Kidney (tissue), 14 donors: ENCODE measurements around the gene PRR29. TPM values are rescaled to one million over a fixed set of nuclear protein-coding genes. Genes with fewer than 3 reads are reported as not detected.
A peak's percentile ranks its signal among the peaks of the same experiment; 100 is the strongest.

Experiments used
- DNase-seq, 5 donors: peaks; one replicate each; pipeline ENCODE4 v3.0.0-alpha.2; 2013 to 2020
- FAIRE-seq: peaks from 2 replicates; lab custom pipeline; 2012; peaks lifted over from hg19 to GRCh38; lab: Jason Lieb, UNC
- H3K27ac ChIP-seq, 2 donors: one replicate each; pipeline ENCODE4 v1.7.0; 2013; ENCODE audit warnings: low read depth in 2 of 2, low read length in 2 of 2, inconsistent platforms in 1 of 2
- H3K27me3 ChIP-seq: one replicate; pipeline ENCODE4 v1.7.1; 2013; ENCODE audit warnings: low read length, inconsistent platforms; ENCODE audit not compliant: control insufficient read depth, insufficient read depth
- H3K36me3 ChIP-seq, 3 donors: one replicate each; pipeline versions ENCODE4 v1.7.0 to v1.7.1; 2013; ENCODE audit warnings: low read length in 3 of 3, control low read depth in 1 of 3, inconsistent platforms in 1 of 3; ENCODE audit not compliant: insufficient read depth in 3 of 3, control insufficient read depth in 2 of 3
- H3K4me1 ChIP-seq, 3 donors: one replicate each; pipeline versions ENCODE4 v1.7.0 to v1.7.1; 2013; ENCODE audit warnings: low read length in 3 of 3, inconsistent platforms in 1 of 3, low read depth in 1 of 3; ENCODE audit not compliant: control insufficient read depth in 2 of 3, insufficient read depth in 2 of 3
- H3K4me3 ChIP-seq, 3 donors: one replicate each; pipeline versions ENCODE4 v1.7.0 to v1.8.1; 2013; ENCODE audit warnings: low read length in 3 of 3, control low read depth in 1 of 3, inconsistent platforms in 1 of 3
- H3K9ac ChIP-seq, 3 donors: one replicate each; pipeline versions ENCODE4 v1.7.0 to v1.7.1; 2013; ENCODE audit warnings: low read length in 3 of 3, control low read depth in 1 of 3, inconsistent platforms in 1 of 3
- H3K9me3 ChIP-seq, 3 donors: one replicate each; pipeline versions ENCODE4 v1.7.0 to v1.7.1; 2013; ENCODE audit warnings: low read length in 3 of 3, control low read depth in 1 of 3, inconsistent platforms in 1 of 3; ENCODE audit not compliant: control insufficient read depth in 2 of 3, insufficient read depth in 1 of 3
- intact Hi-C: fragments of 100-400 bp; cut with DNase I; formaldehyde crosslinking; loops from one replicate; pipeline ENCODE4 v1.11.1; 2022
- polyA plus RNA-seq: library from polyadenylated mRNA; stranded (reverse); fragments of 350-450 nt; fragmentation: Illumina TruSeq; extraction: RNeasy Lipid Tissue Mini Kit (QIAGEN cat#74804); gene quantifications from one replicate; pipeline ENCODE4 v1.2.3, GENCODE V29; 2014; ENCODE audit warnings: low read depth, low replicate concordance; ENCODE audit not compliant: insufficient read depth
- total RNA-seq: library from RNA; stranded (reverse); fragmentation: NEBNext Ultra II Directional; extraction: Animal tissue kit (Norgen Biotek cat#: 25700); gene quantifications from one replicate; pipeline ENCODE4 v1.2.1, GENCODE V29; 2021
- TF ChIP-seq, protein P1 (sequence below): IDR thresholded peaks from 3 replicates; pipeline ENCODE4 v1.5.1; 2012; ENCODE audit warnings: mild to moderate bottlenecking, moderate library complexity, borderline replicate concordance; ENCODE audit not compliant: insufficient read depth; ENCODE audit errors: extremely low read depth
- donor health status: control.
- donor health status: control.
- donor health status: control.
- donor health status: control.
- donor health status: control.
- donor health status: DM: yes; HTN: yes; CAD: no.
- donor health status: Normal renal cell carcinoma (clear cell type).

PRR29 gene
- total and polyA plus RNA-seq, 2 donors from 2014 or later = 1.2 to 4.4 TPM

DNA sequence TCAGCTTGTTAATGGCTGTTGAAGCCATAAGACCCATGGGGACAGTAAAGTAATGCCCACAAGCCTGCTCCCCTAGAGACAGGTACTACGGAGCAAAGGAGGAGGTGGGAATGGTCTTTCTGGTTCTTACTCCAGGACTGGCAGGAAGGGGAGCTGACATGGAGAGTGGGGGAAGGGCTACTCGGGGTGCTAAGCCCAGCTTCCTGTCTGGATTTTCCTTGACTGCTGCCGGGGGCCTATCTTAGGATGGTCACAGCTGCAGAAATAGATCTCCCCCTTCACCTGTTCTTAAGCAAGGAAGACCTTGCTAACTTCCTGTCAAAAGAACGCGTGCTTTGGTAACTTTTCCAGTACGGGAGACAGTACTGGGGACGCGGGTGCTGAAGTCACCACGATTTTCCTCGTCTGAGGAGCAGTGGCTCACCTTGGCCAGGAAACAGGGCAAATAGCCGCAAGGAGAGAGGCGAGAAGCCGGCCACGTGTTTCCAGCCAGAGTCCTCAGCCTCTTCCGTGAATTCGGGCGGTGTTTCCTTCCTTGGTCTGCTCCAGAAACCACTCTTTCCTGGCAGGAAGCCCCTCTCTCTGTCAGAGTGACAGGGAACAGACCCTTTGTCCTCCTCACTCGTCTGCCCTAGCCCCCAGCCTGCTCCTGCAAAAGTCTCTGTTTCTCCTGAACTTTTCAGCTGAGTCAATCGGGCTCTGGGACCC is 656 bp upstream of the PRR29 start:
- Histone ChIP-seq H3K9ac (no peak overlapping the region), H3K4me3 (peak overlapping the region in 2 of 3 donors; percentile 61 to 69), H3K36me3 (no peaks in the 10 kb centered on the region), H3K27ac (peak overlapping the region in 1 of 2 donors; percentile 3), H3K9me3 (no peaks in the 10 kb centered on the region), H3K27me3 (no peaks in the 10 kb centered on the region), H3K4me1 (peaks cover 0 to 7% (median 0%) of the 10 kb centered on the region in 3 donors)
- TF ChIP-seq, protein P1, sequence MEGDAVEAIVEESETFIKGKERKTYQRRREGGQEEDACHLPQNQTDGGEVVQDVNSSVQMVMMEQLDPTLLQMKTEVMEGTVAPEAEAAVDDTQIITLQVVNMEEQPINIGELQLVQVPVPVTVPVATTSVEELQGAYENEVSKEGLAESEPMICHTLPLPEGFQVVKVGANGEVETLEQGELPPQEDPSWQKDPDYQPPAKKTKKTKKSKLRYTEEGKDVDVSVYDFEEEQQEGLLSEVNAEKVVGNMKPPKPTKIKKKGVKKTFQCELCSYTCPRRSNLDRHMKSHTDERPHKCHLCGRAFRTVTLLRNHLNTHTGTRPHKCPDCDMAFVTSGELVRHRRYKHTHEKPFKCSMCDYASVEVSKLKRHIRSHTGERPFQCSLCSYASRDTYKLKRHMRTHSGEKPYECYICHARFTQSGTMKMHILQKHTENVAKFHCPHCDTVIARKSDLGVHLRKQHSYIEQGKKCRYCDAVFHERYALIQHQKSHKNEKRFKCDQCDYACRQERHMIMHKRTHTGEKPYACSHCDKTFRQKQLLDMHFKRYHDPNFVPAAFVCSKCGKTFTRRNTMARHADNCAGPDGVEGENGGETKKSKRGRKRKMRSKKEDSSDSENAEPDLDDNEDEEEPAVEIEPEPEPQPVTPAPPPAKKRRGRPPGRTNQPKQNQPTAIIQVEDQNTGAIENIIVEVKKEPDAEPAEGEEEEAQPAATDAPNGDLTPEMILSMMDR = no peak
- intact Hi-C loops = no loop called here
- peak in 1 of 5 donors; percentile 55 for DNase-seq
- FAIRE-seq = no peak

DNA sequence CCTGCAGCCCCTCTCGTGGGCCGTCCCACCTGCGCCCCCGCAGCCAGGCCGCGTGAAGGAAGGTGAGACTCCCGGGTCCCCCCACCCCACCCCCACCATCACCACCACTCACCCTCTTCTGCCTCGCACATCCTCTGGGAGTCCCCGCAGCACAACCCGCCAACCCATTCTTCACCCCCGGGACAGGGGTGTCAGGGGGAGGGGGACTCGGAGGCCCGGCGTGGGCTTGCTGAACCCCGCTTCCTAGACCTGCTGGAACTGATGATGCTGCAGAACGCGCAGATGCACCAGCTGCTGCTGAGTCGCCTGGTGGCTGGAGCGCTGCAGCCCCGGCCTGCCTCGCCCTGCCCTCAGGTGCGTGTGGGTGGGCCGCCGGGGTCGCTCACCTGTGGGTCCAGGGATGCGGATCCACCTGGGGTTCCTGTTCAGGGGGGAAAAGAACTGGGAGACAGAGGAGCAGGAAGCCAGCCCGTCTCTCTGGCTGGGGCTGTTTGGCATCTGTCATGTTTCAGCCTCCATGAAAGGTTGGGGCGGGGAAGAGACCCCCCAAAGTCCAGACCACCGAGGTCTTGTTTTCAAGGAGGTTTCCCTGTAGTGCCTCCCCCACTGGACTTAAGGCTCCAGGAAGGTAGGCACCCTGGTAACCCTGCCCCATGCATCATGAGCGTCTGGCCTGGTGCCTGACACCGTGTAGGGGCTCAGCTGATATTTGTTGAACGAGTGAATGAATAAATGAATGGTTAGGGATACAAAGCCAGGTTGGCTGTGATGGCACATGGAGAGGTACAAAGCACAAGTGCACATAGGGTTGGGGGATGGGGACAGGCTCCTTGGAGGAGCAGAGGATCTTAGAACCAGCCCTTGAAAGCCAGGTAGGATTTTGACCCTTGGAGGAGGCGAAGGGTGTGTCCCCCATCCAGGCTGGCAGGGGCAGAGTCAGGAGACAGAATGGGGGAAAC is 849 bp downstream of the PRR29 start:
- TF ChIP-seq, protein P1 = no peak
- peak overlapping the region in 2 of 3 donors; percentile 61 to 69 for H3K4me3 ChIP-seq
- H3K27ac ChIP-seq = no peak overlapping the region
- no peaks in the 10 kb centered on the region for H3K9me3 ChIP-seq
- H3K36me3 ChIP-seq = no peaks in the 10 kb centered on the region
- DNase-seq (peak in 1 of 5 donors; percentile 59), FAIRE-seq (no peak)
- H3K27me3 ChIP-seq = no peaks in the 10 kb centered on the region
- H3K9ac ChIP-seq = no peak overlapping the region
- intact Hi-C loops = no loop called here
- peaks cover 0 to 7% (median 0%) of the 10 kb centered on the region in 3 donors for H3K4me1 ChIP-seq

DNA sequence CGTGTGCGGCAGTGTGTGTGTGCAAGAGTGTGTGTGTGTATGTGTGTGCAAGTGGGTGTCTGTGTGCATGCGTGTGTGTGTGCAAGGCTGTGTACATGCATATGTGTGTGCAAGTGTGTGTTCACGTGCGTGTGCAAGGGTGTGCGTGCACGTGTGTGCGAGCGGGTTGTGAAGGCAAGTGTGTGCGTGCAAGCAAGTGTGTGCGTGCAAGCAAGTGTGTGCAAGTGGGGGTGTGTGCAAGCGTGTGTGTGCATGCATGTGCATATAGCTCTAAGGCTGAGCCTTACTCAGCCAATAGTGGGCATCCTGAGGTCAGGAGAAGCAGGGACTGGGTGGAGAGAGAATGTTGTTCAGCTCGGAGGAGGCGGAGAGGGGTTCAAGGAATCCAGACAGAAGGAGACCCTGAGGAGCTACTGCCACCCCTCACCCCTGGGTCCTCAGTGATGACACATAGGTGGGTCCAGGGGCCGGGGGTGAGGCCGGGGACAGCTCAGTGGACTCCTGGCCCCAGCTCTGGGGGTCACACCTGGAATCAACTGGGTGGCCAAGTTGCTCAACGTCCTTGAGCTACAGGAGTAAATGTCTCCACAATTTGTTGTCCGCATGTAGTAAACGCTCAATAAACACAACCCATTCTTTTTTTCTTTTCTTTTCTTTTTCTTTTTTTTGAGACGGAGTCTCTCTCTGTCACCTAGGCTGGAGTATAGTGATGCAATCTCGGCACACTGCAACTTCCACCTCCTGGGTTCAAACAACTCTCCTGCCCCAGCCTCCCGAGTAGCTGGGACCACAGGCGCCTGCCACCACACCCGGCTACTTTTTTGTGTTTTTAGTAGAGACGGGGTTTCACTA is 1.8 kb downstream of the PRR29 start:
- no peaks in the 10 kb centered on the region for H3K9me3 ChIP-seq
- H3K27me3 ChIP-seq = no peaks in the 10 kb centered on the region
- FAIRE-seq = no peak
- H3K4me3 ChIP-seq = no peak overlapping the region
- DNase-seq = peak in 1 of 5 donors; percentile 40
- H3K36me3 ChIP-seq = no peaks in the 10 kb centered on the region
- intact Hi-C loops = no loop called here
- H3K9ac ChIP-seq = no peak overlapping the region
- H3K27ac ChIP-seq = no peak overlapping the region
- TF ChIP-seq, protein P1 = no peak
- peaks cover 0 to 7% (median 0%) of the 10 kb centered on the region in 3 donors for H3K4me1 ChIP-seq
